Measurements from ENCODE around the gene PPP1R16B.

Gene PPP1R16B

DNA sequence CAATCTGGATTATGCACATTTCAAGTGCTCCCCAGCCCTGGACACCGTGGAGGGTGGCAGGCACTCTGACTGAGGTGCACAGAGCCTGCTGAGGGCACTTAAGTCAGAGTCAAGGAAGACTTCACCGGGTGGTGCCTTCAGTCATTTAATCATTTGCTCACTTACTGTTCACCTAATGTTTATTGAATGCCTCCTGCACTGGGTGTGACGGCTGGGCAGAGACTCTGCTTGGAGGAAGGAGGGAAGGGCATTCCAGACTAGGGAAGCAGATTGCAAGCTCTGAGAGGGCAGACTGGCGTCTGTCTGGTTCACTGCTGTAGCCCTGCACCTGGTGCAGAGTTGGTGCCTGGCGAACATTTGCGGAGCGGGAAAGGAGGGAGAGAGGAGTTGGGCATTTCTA lies 66.5 kb downstream of the PPP1R16B start:
- CTCF ChIA-PET: no interaction called here
- TF ChIP-seq ZNF529 (tag by site-specific recombination; IDR thresholded peaks at IDR 0.05; ENCODE audit: insufficient replicate concordance) (no peak), ZNF76 (tag by site-specific recombination; IDR thresholded peaks at IDR 0.05; ENCODE audit: borderline replicate concordance, low read depth) (no peak), ZNF174 (tag by site-specific recombination; IDR thresholded peaks at IDR 0.05) (no peak)
- TF ChIP-seq, protein P1, sequence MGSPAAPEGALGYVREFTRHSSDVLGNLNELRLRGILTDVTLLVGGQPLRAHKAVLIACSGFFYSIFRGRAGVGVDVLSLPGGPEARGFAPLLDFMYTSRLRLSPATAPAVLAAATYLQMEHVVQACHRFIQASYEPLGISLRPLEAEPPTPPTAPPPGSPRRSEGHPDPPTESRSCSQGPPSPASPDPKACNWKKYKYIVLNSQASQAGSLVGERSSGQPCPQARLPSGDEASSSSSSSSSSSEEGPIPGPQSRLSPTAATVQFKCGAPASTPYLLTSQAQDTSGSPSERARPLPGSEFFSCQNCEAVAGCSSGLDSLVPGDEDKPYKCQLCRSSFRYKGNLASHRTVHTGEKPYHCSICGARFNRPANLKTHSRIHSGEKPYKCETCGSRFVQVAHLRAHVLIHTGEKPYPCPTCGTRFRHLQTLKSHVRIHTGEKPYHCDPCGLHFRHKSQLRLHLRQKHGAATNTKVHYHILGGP (tag by site-specific recombination; IDR thresholded peaks at IDR 0.05): no peak
- Histone ChIP-seq H3K36me3 (ENCODE audit: control insufficient read depth in 2 of 2, insufficient read depth in 1 of 2, low read length in 2 of 2) (no peaks in the 10 kb centered on the region), H3K4me3 (ENCODE audit: low read depth, low read length) (no peak overlapping the region), H3K27ac (ENCODE audit: extremely low read depth, low read depth, low read length) (no peak overlapping the region), H3K4me1 (ENCODE audit: control insufficient read depth, insufficient read depth, low read length) (no peaks in the 10 kb centered on the region), H3K9me3 (ENCODE audit: control insufficient read depth, insufficient read depth, low read depth, low read length) (no peaks in the 10 kb centered on the region)
- POLR2A ChIA-PET: no interaction called here

DNA sequence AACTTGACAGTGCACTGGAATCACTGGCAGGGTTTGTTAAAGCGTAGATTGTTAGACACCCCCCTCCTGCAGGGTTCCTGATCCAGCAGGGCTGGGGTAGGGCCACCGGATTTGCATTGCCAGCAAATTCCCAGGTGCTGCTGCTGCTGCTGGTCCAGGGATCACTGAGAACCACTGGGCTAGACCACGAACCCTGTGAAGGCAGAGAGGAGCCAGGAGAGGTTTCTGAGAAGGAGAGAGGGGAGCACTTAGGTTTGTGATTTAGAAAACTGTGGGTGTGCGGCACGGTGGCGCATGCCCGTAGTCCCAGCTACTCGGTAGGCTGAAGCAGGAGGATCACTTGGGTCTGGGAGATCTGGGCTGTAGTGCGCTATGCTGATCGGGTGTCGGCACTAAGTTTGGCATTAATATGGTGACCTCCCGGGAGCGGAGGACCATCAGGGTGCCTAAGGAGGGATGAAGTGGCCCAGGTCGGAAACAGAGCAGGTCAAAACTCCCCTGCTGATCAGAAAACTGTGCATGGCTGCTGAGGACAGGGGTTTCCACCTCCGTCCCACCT lies 67.1 kb downstream of the PPP1R16B start:
- Histone ChIP-seq H3K9me3 (ENCODE audit: control insufficient read depth, insufficient read depth, low read depth, low read length) (no peaks in the 10 kb centered on the region), H3K4me1 (ENCODE audit: control insufficient read depth, insufficient read depth, low read length) (no peaks in the 10 kb centered on the region), H3K36me3 (ENCODE audit: control insufficient read depth in 2 of 2, insufficient read depth in 1 of 2, low read length in 2 of 2) (no peaks in the 10 kb centered on the region), H3K4me3 (ENCODE audit: low read depth, low read length) (no peak overlapping the region), H3K27ac (ENCODE audit: extremely low read depth, low read depth, low read length) (no peak overlapping the region)
- no peak for TF ChIP-seq ZBTB1 (tag by site-specific recombination; IDR thresholded peaks at IDR 0.05)
- TF ChIP-seq ZNF558 (tag by site-specific recombination; IDR thresholded peaks at IDR 0.05): no peak
- TF ChIP-seq ZNF311 (tag by site-specific recombination; IDR thresholded peaks at IDR 0.05; ENCODE audit: borderline replicate concordance): no peak
- TF ChIP-seq ZNF157 (tag by site-specific recombination; IDR thresholded peaks at IDR 0.05): no peak
- TF ChIP-seq, protein P1 (tag by site-specific recombination; IDR thresholded peaks at IDR 0.05): no peak
- no peak for TF ChIP-seq ZNF837 (tag by site-specific recombination; IDR thresholded peaks at IDR 0.05)
- TF ChIP-seq SETDB1 (IDR thresholded peaks at IDR 0.05; ENCODE audit: insufficient read length, low read length): no peak
- TF ChIP-seq GLIS1 (tag by site-specific recombination; IDR thresholded peaks at IDR 0.05): no peak
- TF ChIP-seq ZNF239 (tag by site-specific recombination; IDR thresholded peaks at IDR 0.05): no peak
- no peak for TF ChIP-seq ZNF324 (tag by site-specific recombination; IDR thresholded peaks at IDR 0.05)
- no peak for TF ChIP-seq HOXA7 (CRISPR knock-in tag; IDR thresholded peaks at IDR 0.05; ENCODE audit: borderline replicate concordance)
- TF ChIP-seq ZNF701 (tag by site-specific recombination; IDR thresholded peaks at IDR 0.05): no peak
- TF ChIP-seq ZNF571 (tag by site-specific recombination; IDR thresholded peaks at IDR 0.05): no peak
- TF ChIP-seq ZNF112 (tag by site-specific recombination; IDR thresholded peaks at IDR 0.05): no peak
- CTCF ChIA-PET: interaction anchor here (0.5 kb wide), 1 partner anchor 222 kb away, joined by 3 read pairs; no protein-coding TSS in a partner anchor
- POLR2A ChIA-PET: no interaction called here

DNA sequence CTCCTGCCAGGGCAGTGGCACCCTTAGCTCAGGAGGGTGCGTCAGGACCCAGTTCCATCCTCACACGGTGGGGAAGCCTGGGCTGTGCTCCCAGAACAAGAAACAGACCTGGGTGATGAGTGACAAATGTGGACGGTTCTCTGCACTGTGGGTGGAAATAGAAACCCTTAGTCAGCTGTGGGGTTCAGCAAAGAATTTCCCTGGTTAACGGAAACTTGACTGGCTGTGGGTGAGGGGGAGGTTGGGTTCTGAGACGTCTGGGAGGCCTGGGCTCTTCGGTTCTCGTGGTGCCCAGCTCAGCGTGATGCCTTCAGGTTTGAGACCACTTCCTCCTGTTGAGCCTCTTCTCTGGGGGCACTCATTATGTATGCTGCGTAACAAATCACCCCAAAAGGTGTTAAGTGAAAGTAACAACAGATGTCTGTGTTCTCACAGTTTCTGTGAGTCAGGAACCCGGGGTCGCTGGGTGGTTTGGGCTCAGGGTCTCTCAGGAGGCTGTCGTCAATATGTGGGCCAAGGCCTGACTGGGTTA lies 67.6 kb downstream of the PPP1R16B start:
- TF ChIP-seq SP2 (tag by site-specific recombination; IDR thresholded peaks at IDR 0.05) (no peak), ZNF76 (tag by site-specific recombination; IDR thresholded peaks at IDR 0.05; ENCODE audit: borderline replicate concordance, low read depth) (no peak)
- TF ChIP-seq, protein P2, sequence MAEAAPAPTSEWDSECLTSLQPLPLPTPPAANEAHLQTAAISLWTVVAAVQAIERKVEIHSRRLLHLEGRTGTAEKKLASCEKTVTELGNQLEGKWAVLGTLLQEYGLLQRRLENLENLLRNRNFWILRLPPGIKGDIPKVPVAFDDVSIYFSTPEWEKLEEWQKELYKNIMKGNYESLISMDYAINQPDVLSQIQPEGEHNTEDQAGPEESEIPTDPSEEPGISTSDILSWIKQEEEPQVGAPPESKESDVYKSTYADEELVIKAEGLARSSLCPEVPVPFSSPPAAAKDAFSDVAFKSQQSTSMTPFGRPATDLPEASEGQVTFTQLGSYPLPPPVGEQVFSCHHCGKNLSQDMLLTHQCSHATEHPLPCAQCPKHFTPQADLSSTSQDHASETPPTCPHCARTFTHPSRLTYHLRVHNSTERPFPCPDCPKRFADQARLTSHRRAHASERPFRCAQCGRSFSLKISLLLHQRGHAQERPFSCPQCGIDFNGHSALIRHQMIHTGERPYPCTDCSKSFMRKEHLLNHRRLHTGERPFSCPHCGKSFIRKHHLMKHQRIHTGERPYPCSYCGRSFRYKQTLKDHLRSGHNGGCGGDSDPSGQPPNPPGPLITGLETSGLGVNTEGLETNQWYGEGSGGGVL (tag by site-specific recombination; IDR thresholded peaks at IDR 0.05): no peak
- TF ChIP-seq, protein P3, sequence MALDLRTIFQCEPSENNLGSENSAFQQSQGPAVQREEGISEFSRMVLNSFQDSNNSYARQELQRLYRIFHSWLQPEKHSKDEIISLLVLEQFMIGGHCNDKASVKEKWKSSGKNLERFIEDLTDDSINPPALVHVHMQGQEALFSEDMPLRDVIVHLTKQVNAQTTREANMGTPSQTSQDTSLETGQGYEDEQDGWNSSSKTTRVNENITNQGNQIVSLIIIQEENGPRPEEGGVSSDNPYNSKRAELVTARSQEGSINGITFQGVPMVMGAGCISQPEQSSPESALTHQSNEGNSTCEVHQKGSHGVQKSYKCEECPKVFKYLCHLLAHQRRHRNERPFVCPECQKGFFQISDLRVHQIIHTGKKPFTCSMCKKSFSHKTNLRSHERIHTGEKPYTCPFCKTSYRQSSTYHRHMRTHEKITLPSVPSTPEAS (tag by site-specific recombination; IDR thresholded peaks at IDR 0.05): no peak
- ChIA-PET CTCF (interaction anchor here (0.5 kb wide), 1 partner anchor 223 kb away, joined by 3 read pairs; no protein-coding TSS in a partner anchor), POLR2A (interaction anchor here (0.6 kb wide), 1 partner anchor 12 kb away, joined by 4 read pairs; no protein-coding TSS in a partner anchor)

More for the DNA sequence above, 67.6 kb downstream of the PPP1R16B start:
- no peak overlapping the region for H3K27ac ChIP-seq (ENCODE audit: extremely low read depth, low read depth, low read length)
- H3K4me1 ChIP-seq (ENCODE audit: control insufficient read depth, insufficient read depth, low read length): no peaks in the 10 kb centered on the region
- no peak overlapping the region for H3K4me3 ChIP-seq (ENCODE audit: low read depth, low read length)
- no peaks in the 10 kb centered on the region for H3K36me3 ChIP-seq (ENCODE audit: control insufficient read depth in 2 of 2, insufficient read depth in 1 of 2, low read length in 2 of 2)
- no peaks in the 10 kb centered on the region for H3K9me3 ChIP-seq (ENCODE audit: control insufficient read depth, insufficient read depth, low read depth, low read length)
